ENCODE results near the gene GAB2. TPM values are rescaled to one million over a fixed set of nuclear protein-coding genes. Genes with fewer than 3 reads are reported as not detected.
"Not testable (repeated sequence)": the region's sequence is repeated elsewhere in the genome, so short reads cannot be mapped to it uniquely, and the experiment has no call there.

Gene GAB2
- total RNA-seq, 1 donor from 2014 or later: 65.8 TPM

- TF ChIP-seq CTCF (IDR thresholded peaks at IDR 0.05): no peak
- ATAC-seq (peak; percentile 58), DNase-seq (no peak)
- peaks cover 29% of the 10 kb centered on the region for H3K4me1 ChIP-seq
- no peaks in the 10 kb centered on the region for H3K9me3 ChIP-seq
- H3K27me3 ChIP-seq: no peaks in the 10 kb centered on the region
- no peaks in the 10 kb centered on the region for H3K36me3 ChIP-seq
- intact Hi-C loops (cut with DNase I): no loop called here
- no peak overlapping the region for H3K27ac ChIP-seq
- no peak overlapping the region for H3K4me3 ChIP-seq
These were observed 54.5 kb downstream of the GAB2 start for GRCh38 chr11:78363024-78363619.

GRCh38 chr11:78361228-78361627 lies 56.4 kb downstream of the GAB2 start:
- Histone ChIP-seq H3K36me3 (no peaks in the 10 kb centered on the region), H3K4me1 (peaks cover 29% of the 10 kb centered on the region), H3K27ac (no peak overlapping the region), H3K4me3 (no peak overlapping the region), H3K9me3 (no peaks in the 10 kb centered on the region), H3K27me3 (no peaks in the 10 kb centered on the region)
- TF ChIP-seq CTCF (IDR thresholded peaks at IDR 0.05): no peak
- intact Hi-C loops (cut with DNase I): no loop called here
- DNase-seq (no peak), ATAC-seq (no peak)

- H3K36me3 ChIP-seq: no peaks in the 10 kb centered on the region
- TF ChIP-seq CTCF (IDR thresholded peaks at IDR 0.05): no peak
- H3K27me3 ChIP-seq: no peaks in the 10 kb centered on the region
- ATAC-seq (peak; percentile 64), DNase-seq (no peak)
- no peak overlapping the region for H3K4me3 ChIP-seq
- H3K27ac ChIP-seq: no peak overlapping the region
- H3K9me3 ChIP-seq: no peaks in the 10 kb centered on the region
- H3K4me1 ChIP-seq: peaks cover 23% of the 10 kb centered on the region
- intact Hi-C loops (cut with DNase I): no loop called here
These were observed 57.7 kb downstream of the GAB2 start for GRCh38 chr11:78359921-78360320.

- H3K27ac ChIP-seq, H3K4me3 ChIP-seq, ATAC-seq: not testable (repeated sequence)
These were observed 59.7 kb downstream of the GAB2 start for GRCh38 chr11:78357924-78358323.

GRCh38 chr11:78357425-78357824 lies 60.2 kb downstream of the GAB2 start:
- ATAC-seq; H3K27ac ChIP-seq; H3K4me3 ChIP-seq; H3K9me3 ChIP-seq; H3K36me3 ChIP-seq; H3K27me3 ChIP-seq; intact Hi-C loops (cut with DNase I); DNase-seq: not testable (repeated sequence)
- H3K4me1 ChIP-seq: peaks cover 33% of the 10 kb centered on the region

More at GRCh38 chr11:78357924-78358323, 59.7 kb downstream of the GAB2 start:
- H3K9me3 ChIP-seq; intact Hi-C loops (cut with DNase I); H3K36me3 ChIP-seq; DNase-seq; H3K27me3 ChIP-seq: not testable (repeated sequence)
- H3K4me1 ChIP-seq: peaks cover 35% of the 10 kb centered on the region

GRCh38 chr11:78355742-78356141 lies 61.9 kb downstream of the GAB2 start:
- H3K36me3 ChIP-seq; H3K4me3 ChIP-seq; DNase-seq; H3K9me3 ChIP-seq; H3K27me3 ChIP-seq; ATAC-seq; H3K27ac ChIP-seq; intact Hi-C loops (cut with DNase I): not testable (repeated sequence)
- peaks cover 42% of the 10 kb centered on the region for H3K4me1 ChIP-seq

GRCh38 chr11:78355309-78355705 lies 62.3 kb downstream of the GAB2 start:
- peaks cover 46% of the 10 kb centered on the region for H3K4me1 ChIP-seq
- H3K4me3 ChIP-seq: no peak overlapping the region
- no peak for ATAC-seq
- no peaks in the 10 kb centered on the region for H3K9me3 ChIP-seq
- H3K27me3 ChIP-seq: no peaks in the 10 kb centered on the region
- intact Hi-C loops (cut with DNase I): no loop called here
- H3K36me3 ChIP-seq: no peaks in the 10 kb centered on the region
- no peak overlapping the region for H3K27ac ChIP-seq
- no peak for TF ChIP-seq CTCF (IDR thresholded peaks at IDR 0.05)
- no peak for DNase-seq

All from upper lobe of right lung (tissue), 1 donor.